ENCODE data around the gene MT1HL1. TPM values are rescaled to one million over a fixed set of nuclear protein-coding genes. Genes with fewer than 3 reads are reported as not detected.

The MT1HL1 gene
- total RNA-seq, 1 experiment from 2014 or later, result not detected

- Histone ChIP-seq H3K9ac (ENCODE audit: low read length) (no peak overlapping the region), H3K4me1 (ENCODE audit: control insufficient read depth in 1 of 2, insufficient read depth in 2 of 2, low read length in 2 of 2) (no peaks in the 10 kb centered on the region), H3K27me3 (ENCODE audit: insufficient read depth, low read length) (peaks cover 18% of the 10 kb centered on the region; the same call in 1 of the 2 replicates), H3K9me2 (ENCODE audit: insufficient read depth) (no peaks in the 10 kb centered on the region), H3K79me2 (ENCODE audit: insufficient read depth, low read length) (no peaks in the 10 kb centered on the region), H3K4me3 (replicated peaks in 1 of 2; ENCODE audit: low read depth in 1 of 2, low read length in 2 of 2) (no peak overlapping the region), H3K27ac (ENCODE audit: low read depth, low read length) (no peak overlapping the region), H4K20me1 (ENCODE audit: insufficient read depth) (no peaks in the 10 kb centered on the region), H3K4me2 (ENCODE audit: low read length) (no peak overlapping the region), H3K36me3 (ENCODE audit: control insufficient read depth in 1 of 2, insufficient read depth in 2 of 2, low read length in 2 of 2) (no peaks in the 10 kb centered on the region), H3K9me3 (ENCODE audit: control insufficient read depth in 1 of 2, insufficient read depth in 1 of 2, low read depth in 1 of 2, low read length in 2 of 2) (no peaks in the 10 kb centered on the region), H2AFZ (ENCODE audit: low read depth, low read length, poor library complexity, severe bottlenecking) (no peak overlapping the region)
- no peak for TF ChIP-seq SIN3A (IDR thresholded peaks at IDR 0.05; ENCODE audit: low read depth)
- ChIA-PET RAD21 (ENCODE audit: low non-redundant PET in 1 of 2, low total read pairs in 2 of 2, uncharacterized antibody in 2 of 2, unreplicated experiment in 2 of 2) (no interaction called here), POLR2A (no interaction called here), CTCF (no interaction called here)
- intact Hi-C loops (cut with micrococcal nuclease), result no loop called here
- no TSS peak for BruUV-seq (replicated peaks)
- DNase-seq (ENCODE audit: low read depth, low spot score) (no peak), ATAC-seq (no peak)
Observed at GRCh38 chr1:237007147-237007881, 3.1 kb upstream of the MT1HL1 start.

GRCh38 chr1:237005674-237006073, 1.4 kb upstream of the MT1HL1 start:
- POLR2A ChIA-PET, result no interaction called here
- Histone ChIP-seq H2AFZ (ENCODE audit: low read depth, low read length, poor library complexity, severe bottlenecking) (no peak overlapping the region), H3K4me1 (ENCODE audit: control insufficient read depth in 1 of 2, insufficient read depth in 2 of 2, low read length in 2 of 2) (no peaks in the 10 kb centered on the region), H4K20me1 (ENCODE audit: insufficient read depth) (no peaks in the 10 kb centered on the region), H3K4me3 (replicated peaks in 1 of 2; ENCODE audit: low read depth in 1 of 2, low read length in 2 of 2) (no peak overlapping the region), H3K27ac (ENCODE audit: low read depth, low read length) (no peak overlapping the region), H3K36me3 (ENCODE audit: control insufficient read depth in 1 of 2, insufficient read depth in 2 of 2, low read length in 2 of 2) (no peaks in the 10 kb centered on the region), H3K4me2 (ENCODE audit: low read length) (no peak overlapping the region), H3K9ac (ENCODE audit: low read length) (no peak overlapping the region), H3K27me3 (ENCODE audit: insufficient read depth, low read length) (peaks cover 19% of the 10 kb centered on the region; the same call in 1 of the 2 replicates), H3K9me2 (ENCODE audit: insufficient read depth) (no peaks in the 10 kb centered on the region), H3K9me3 (ENCODE audit: control insufficient read depth in 1 of 2, insufficient read depth in 1 of 2, low read depth in 1 of 2, low read length in 2 of 2) (no peaks in the 10 kb centered on the region), H3K79me2 (ENCODE audit: insufficient read depth, low read length) (no peaks in the 10 kb centered on the region)
- CTCF ChIA-PET, result no interaction called here
- RAD21 ChIA-PET (ENCODE audit: low non-redundant PET in 1 of 2, low total read pairs in 2 of 2, uncharacterized antibody in 2 of 2, unreplicated experiment in 2 of 2), result no interaction called here
- TF ChIP-seq FOSL1 (IDR thresholded peaks at IDR 0.05; ENCODE audit: low read depth) (no peak), CBX3 (IDR thresholded peaks at IDR 0.05; ENCODE audit: low read depth) (no peak), CTCF (IDR thresholded peaks at IDR 0.05 in 2 of 3, conservative IDR thresholded peaks at IDR 0.05 in 1 of 3; ENCODE audit: borderline replicate concordance in 1 of 3, insufficient read depth in 1 of 3, low read depth in 2 of 3, low read length in 2 of 3) (no peak), ZFX (IDR thresholded peaks at IDR 0.05) (no peak), YY1 (IDR thresholded peaks at IDR 0.05; ENCODE audit: extremely low read depth, insufficient replicate concordance, low read depth, low read length) (no peak), EZH2 (IDR thresholded peaks at IDR 0.05) (no peak), SP1 (IDR thresholded peaks at IDR 0.05; ENCODE audit: low read depth) (no peak), SRF (IDR thresholded peaks at IDR 0.05; ENCODE audit: low read depth) (no peak), TCF7L2 (IDR thresholded peaks at IDR 0.05; ENCODE audit: borderline replicate concordance, extremely low read depth, insufficient read depth, insufficient read length) (no peak), POLR2AphosphoS5 (IDR thresholded peaks at IDR 0.05; ENCODE audit: low read depth, low read length) (no peak), CEBPB (IDR thresholded peaks at IDR 0.05; ENCODE audit: low read depth) (no peak), RAD21 (IDR thresholded peaks at IDR 0.05; ENCODE audit: low read depth) (no peak), MAX (IDR thresholded peaks at IDR 0.05) (no peak), ATF3 (IDR thresholded peaks at IDR 0.05) (no peak), SIN3A (IDR thresholded peaks at IDR 0.05; ENCODE audit: low read depth) (no peak), EGR1 (IDR thresholded peaks at IDR 0.05; ENCODE audit: low read depth) (no peak)
- no TSS peak for BruUV-seq (replicated peaks)
- no peak for DNase-seq (ENCODE audit: low read depth, low spot score)
- ATAC-seq, result no peak
- intact Hi-C loops (cut with micrococcal nuclease), result no loop called here
